Fibroblast of mammary gland (primary cell): Measurements from ENCODE around the gene MLC1.

ENCODE experiments used
- DNase-seq: peaks from one replicate; pipeline ENCODE4 v3.0.0-alpha.2; 2010; ENCODE audit warnings: low read depth
- H3K4me3 ChIP-seq: 2 replicates; pipeline ENCODE4 v1.5.1; 2011; ENCODE audit warnings: low read depth, mild to moderate bottlenecking, low read length, moderate library complexity; ENCODE audit not compliant: control insufficient read depth
- TF ChIP-seq, protein P1 (sequence below): conservative IDR thresholded peaks from 2 replicates; pipeline ENCODE4 v1.5.1; 2011; ENCODE audit warnings: low read depth, low read length, inconsistent platforms; ENCODE audit not compliant: control insufficient read depth, insufficient read depth

Gene MLC1

GRCh38 chr22:50040717-50041116, 44.5 kb downstream of the MLC1 start:
- TF ChIP-seq, protein P1, sequence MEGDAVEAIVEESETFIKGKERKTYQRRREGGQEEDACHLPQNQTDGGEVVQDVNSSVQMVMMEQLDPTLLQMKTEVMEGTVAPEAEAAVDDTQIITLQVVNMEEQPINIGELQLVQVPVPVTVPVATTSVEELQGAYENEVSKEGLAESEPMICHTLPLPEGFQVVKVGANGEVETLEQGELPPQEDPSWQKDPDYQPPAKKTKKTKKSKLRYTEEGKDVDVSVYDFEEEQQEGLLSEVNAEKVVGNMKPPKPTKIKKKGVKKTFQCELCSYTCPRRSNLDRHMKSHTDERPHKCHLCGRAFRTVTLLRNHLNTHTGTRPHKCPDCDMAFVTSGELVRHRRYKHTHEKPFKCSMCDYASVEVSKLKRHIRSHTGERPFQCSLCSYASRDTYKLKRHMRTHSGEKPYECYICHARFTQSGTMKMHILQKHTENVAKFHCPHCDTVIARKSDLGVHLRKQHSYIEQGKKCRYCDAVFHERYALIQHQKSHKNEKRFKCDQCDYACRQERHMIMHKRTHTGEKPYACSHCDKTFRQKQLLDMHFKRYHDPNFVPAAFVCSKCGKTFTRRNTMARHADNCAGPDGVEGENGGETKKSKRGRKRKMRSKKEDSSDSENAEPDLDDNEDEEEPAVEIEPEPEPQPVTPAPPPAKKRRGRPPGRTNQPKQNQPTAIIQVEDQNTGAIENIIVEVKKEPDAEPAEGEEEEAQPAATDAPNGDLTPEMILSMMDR = no peak

GRCh38 chr22:50039669-50040443, 45.4 kb downstream of the MLC1 start:
- DNase-seq = no peak
- no peak overlapping the region for H3K4me3 ChIP-seq
- TF ChIP-seq, protein P1 = no peak

More at GRCh38 chr22:50040717-50041116, 44.5 kb downstream of the MLC1 start:
- no peak overlapping the region for H3K4me3 ChIP-seq
- DNase-seq = no peak

DNA sequence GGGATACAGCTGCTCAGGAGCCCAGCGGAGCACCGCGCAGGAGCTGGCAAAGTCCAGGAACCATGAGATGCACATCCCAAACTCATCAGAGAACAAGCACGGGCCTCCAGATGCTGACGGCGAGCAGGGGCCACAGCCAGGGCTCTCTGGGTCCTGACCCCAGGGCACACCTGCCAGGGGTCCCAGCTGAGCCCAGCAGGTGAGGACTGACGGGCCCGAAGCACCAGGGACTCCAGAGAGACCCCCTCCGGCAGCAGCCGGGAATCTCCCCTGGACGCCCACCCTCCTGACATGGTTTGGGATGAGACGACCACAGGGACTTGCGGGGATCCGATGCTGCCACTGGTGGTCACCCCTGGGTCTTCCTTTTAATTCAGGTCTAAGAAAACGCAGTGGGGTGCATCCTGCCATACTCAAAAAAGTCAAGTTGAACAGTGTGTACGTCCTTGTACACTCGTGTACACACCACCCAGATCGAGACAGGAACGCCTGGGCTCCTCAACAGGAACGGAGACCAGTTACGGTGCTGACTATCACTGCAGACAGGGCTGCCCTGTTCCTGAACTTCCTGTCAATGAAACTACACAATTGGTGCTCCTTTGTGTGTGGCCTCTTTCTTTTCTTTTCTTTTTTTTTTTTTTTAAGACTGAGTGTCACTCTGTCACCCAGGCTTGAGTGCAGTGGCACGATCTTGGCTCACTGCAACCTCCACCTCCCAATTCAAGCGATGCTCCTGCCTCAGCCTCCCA, 49.1 kb downstream of the MLC1 start:
- TF ChIP-seq, protein P1 = no peak
- H3K4me3 ChIP-seq = no peak overlapping the region
- no peak for DNase-seq

DNA sequence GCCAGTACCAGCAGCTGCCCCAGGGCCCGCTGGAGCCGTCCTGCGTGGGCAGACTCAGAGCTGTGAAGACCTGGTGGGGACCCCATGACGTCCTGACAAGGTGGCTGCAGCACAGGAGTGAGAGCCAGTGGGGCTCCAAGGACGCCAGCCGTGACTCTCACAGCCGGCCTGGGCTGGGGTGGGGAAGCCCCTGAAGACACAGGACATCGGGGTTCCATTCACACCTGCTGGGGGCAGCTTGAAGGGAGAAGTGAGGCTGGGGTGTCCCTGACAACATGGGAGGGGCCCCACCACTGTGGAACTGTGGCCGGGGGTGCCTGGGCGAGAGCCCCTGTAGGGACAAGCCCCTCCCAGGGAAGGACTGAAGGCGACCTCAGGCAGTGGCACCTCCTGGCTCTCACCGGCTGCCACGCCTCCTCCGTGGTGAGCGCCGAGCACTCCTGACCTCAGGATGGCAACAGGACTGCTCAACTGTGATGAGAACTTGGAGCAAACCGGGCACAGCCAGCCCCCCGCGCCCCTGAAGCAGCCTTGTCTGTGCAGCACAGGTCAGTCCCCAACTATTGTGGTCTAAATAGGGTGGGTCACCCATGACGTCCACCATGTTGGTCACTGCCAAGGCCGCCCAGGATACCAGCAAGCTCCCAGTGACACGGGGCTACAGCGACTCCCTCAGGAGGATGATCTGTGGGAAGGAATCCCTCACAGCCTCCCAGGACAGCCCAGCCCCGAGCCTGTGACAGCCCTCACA, 49.9 kb downstream of the MLC1 start:
- no peak for DNase-seq
- TF ChIP-seq, protein P1 = no peak
- no peak overlapping the region for H3K4me3 ChIP-seq

DNA sequence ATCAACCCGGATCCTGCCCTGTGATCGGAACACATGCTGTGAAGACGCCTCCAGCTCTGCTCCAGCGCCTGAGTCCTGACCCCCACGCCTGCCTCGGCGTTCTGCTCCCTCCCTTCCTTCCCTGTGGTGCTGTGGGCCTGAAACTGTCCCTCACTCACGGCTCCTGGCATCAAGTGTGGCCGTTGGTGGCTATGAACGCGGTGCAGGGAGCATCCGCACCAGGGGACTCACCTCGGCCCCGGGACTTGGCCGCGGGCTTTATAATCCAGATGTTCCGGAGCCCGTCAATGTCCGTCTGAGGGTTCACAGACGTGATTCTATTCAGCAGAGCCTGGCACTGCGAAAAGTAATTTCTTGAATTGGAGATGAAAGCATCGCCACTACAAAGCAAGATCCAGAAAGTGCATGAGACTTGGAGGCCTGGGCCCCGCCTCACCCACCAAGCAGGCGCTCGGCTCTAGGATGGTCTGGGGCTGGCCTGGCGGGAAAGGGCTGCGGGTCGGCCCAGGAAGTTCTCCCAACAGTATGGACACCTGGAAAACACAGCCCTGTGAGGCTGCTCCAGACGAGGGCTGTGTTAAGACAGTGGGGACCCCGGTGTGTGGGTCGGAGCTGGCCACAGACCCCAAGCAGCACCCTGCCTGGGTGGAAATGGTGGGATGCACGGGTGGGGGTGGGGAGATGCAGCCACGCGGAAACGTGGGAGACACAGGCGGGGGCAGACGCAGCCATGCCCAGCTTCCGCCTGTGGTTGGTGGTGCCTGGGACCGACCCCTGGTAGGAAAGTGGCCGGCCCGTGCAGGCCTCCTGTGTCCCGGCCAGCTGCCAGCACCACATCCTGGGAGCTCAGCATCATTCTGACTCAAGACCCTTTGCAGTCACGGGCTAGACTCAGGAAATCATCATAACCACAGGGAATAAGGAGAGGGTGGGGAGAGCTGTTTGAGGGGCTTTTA, 50.8 kb downstream of the MLC1 start:
- peak; percentile 24 for DNase-seq
- no peak overlapping the region for H3K4me3 ChIP-seq
- TF ChIP-seq, protein P1 = no peak

- no peak for DNase-seq
- TF ChIP-seq, protein P1 = no peak
Measured at GRCh38 chr22:50032941-50033601, 52.2 kb downstream of the MLC1 start.

More at GRCh38 chr22:50032941-50033601, 52.2 kb downstream of the MLC1 start:
- H3K4me3 ChIP-seq = no peak overlapping the region
